ENCODE measurements around the gene SPP1. TPM values are rescaled to one million over a fixed set of nuclear protein-coding genes. Genes with fewer than 3 reads are reported as not detected.

The SPP1 gene
- total and polyA plus RNA-seq, 5 experiments from 2014 or later, result 6.7 to 8.7 TPM; not detected in 3

DNA sequence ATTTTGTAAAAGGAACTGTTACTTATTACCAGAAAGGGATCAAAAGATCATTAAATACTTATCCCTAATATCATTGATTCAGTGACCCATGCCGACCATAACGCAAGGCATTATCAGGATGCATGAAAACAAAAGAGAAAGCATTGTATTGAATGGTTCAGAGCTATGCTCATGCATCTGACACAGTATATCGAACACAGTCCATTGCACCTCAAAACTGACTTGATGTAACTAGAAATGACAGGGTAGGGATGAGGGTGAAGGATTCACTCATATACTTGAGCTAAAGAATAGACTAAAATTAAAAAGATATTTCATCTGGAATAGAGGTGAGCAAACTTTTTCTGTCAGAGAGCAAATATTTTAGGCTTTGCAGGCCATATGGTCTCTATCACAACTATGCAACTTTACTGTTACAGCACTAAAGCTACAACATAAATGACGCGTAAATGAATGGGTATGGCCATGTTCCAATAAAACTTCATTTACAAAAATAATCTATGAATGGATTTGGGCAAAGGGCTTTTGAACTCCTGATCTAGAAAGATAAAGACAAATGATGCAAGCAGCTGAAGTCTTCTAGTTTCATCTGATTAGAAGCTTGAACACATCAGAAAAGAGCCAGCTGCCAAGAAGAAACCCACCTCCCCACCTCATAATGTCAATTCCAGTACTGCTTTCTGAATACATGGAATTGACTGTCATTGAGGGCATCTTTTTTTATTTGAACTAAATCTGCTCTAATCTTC, 12.9 kb upstream of the SPP1 start:
- ATAC-seq, result no peak
- Mint-ChIP-seq H3K4me3 (no peak overlapping the region), H3K27me3 (peaks cover 0 to 6% (median 1%) of the 10 kb centered on the region in 5 donors), H3K27ac (no peak overlapping the region), H3K4me1 (no peaks in the 10 kb centered on the region), H3K9me3 (no peaks in the 10 kb centered on the region), H3K36me3 (no peaks in the 10 kb centered on the region)
- POLR2A ChIA-PET, result interaction anchor here (0.6 kb wide), 1 partner anchor 789 kb away, joined by 3 read pairs; no protein-coding TSS in a partner anchor
- no peak for DNase-seq

- no peak for ATAC-seq
- no peaks in the 10 kb centered on the region for H3K36me3 Mint-ChIP-seq
These were observed 10.0 kb upstream of the SPP1 start for GRCh38 chr4:87965501-87965975.

GRCh38 chr4:87966095-87966496, 9.4 kb upstream of the SPP1 start:
- ATAC-seq (no peak), DNase-seq (no peak)
- no peaks in the 10 kb centered on the region for H3K36me3 Mint-ChIP-seq
- H3K9me3 Mint-ChIP-seq, result no peaks in the 10 kb centered on the region
- H3K27me3 Mint-ChIP-seq, result peaks cover 6 to 24% (median 9%) of the 10 kb centered on the region in 5 donors
- H3K4me1 Mint-ChIP-seq, result no peaks in the 10 kb centered on the region
- H3K4me3 Mint-ChIP-seq, result no peak overlapping the region
- POLR2A ChIA-PET, result no interaction called here
- no peak overlapping the region for H3K27ac Mint-ChIP-seq

More at GRCh38 chr4:87965501-87965975, 10.0 kb upstream of the SPP1 start:
- H3K27me3 Mint-ChIP-seq, result peaks cover 5 to 20% (median 7%) of the 10 kb centered on the region in 5 donors
- POLR2A ChIA-PET, result no interaction called here
- no peaks in the 10 kb centered on the region for H3K4me1 Mint-ChIP-seq
- no peak for DNase-seq
- no peak overlapping the region for H3K4me3 Mint-ChIP-seq
- H3K27ac Mint-ChIP-seq, result no peak overlapping the region
- no peaks in the 10 kb centered on the region for H3K9me3 Mint-ChIP-seq

GRCh38 chr4:87967193-87967592, 8.3 kb upstream of the SPP1 start:
- no peak overlapping the region for H3K4me3 Mint-ChIP-seq
- H3K27ac Mint-ChIP-seq, result no peak overlapping the region
- no peaks in the 10 kb centered on the region for H3K36me3 Mint-ChIP-seq
- POLR2A ChIA-PET, result no interaction called here
- no peaks in the 10 kb centered on the region for H3K9me3 Mint-ChIP-seq
- peaks cover 9 to 33% (median 12%) of the 10 kb centered on the region in 5 donors for H3K27me3 Mint-ChIP-seq
- H3K4me1 Mint-ChIP-seq, result no peaks in the 10 kb centered on the region
- ATAC-seq (no peak), DNase-seq (no peak)

GRCh38 chr4:87970121-87970520, 5.4 kb upstream of the SPP1 start:
- Mint-ChIP-seq H3K27me3 (peaks cover 12 to 47% (median 22%) of the 10 kb centered on the region in 5 donors), H3K36me3 (no peaks in the 10 kb centered on the region), H3K27ac (peak overlapping the region in 1 of 10 donors; percentile 9), H3K9me3 (no peaks in the 10 kb centered on the region), H3K4me1 (peaks cover 0 to 6% (median 2%) of the 10 kb centered on the region in 4 donors), H3K4me3 (no peak overlapping the region)
- DNase-seq, result no peak
- POLR2A ChIA-PET, result no interaction called here
- no peak for ATAC-seq

- H3K36me3 Mint-ChIP-seq, result no peaks in the 10 kb centered on the region
- H3K27ac Mint-ChIP-seq, result no peak overlapping the region
- H3K27me3 Mint-ChIP-seq, result peaks cover 18 to 41% (median 25%) of the 10 kb centered on the region in 5 donors
- no peak overlapping the region for H3K4me3 Mint-ChIP-seq
- no peak for ATAC-seq
- peaks cover 3 to 12% (median 8%) of the 10 kb centered on the region in 4 donors for H3K4me1 Mint-ChIP-seq
- POLR2A ChIA-PET, result no interaction called here
- H3K9me3 Mint-ChIP-seq, result no peaks in the 10 kb centered on the region
- DNase-seq, result no peak
These were observed 3.6 kb upstream of the SPP1 start for GRCh38 chr4:87971866-87972265.

DNA sequence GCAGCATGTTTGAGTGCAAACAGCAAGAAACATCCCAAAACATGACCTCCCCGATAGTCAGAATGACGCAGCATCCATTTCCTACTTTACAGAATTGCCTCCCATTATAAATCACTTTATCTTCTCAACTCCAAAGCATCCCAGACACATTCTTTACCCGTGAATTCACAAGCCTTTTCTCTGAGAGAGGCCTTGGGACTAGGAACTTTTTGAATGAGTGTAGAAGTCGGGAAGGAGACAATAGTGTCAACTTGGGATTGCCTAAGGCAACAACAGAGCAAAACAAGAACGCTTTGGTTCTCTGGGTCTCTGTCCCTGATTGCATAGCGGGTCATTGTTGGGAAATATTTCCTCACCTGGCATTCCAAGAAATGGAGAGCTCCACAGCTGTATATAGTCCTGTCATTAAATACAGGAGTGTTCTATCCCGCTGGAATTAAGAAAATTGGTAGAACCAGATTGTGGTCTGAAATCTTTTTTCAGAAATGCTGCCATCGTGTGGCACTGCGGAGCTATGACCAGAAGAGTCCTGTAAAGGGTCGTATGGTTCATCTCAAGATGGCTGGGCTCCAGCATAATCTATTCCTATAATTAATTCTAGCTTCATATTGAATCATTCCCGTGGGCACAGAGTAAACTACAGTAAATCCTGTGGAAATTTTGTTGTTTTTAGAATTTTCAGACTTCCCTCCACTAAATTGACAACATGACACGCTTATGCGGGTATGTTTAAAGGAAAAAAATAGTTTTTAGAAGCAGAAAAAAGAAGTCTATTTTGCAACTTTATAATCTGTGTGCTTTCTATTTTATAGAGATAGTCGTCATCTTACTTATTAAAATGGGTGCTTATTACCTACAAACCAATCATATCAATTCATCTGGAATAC, 2.0 kb upstream of the SPP1 start:
- Mint-ChIP-seq H3K36me3 (no peaks in the 10 kb centered on the region), H3K4me3 (no peak overlapping the region), H3K27ac (no peak overlapping the region), H3K9me3 (no peaks in the 10 kb centered on the region), H3K4me1 (peaks cover 3 to 12% (median 8%) of the 10 kb centered on the region in 4 donors), H3K27me3 (peaks cover 21 to 52% (median 24%) of the 10 kb centered on the region in 5 donors)
- POLR2A ChIA-PET, result no interaction called here
- peak in 7 of 10 donors; percentile 1 to 26 (median 16) for DNase-seq
- ATAC-seq, result peak; percentile 70 to 81

- peak overlapping the region in 3 of 10 donors; percentile 5 to 62 (median 35) for H3K4me3 Mint-ChIP-seq
- DNase-seq (no peak), ATAC-seq (no peak)
- POLR2A ChIA-PET, result interaction anchor here (0.6 kb wide), 1 partner anchor 470 kb away, joined by 3 read pairs; no protein-coding TSS in a partner anchor
- peaks cover 3 to 12% (median 8%) of the 10 kb centered on the region in 4 donors for H3K4me1 Mint-ChIP-seq
- no peak overlapping the region for H3K27ac Mint-ChIP-seq
- H3K9me3 Mint-ChIP-seq, result no peaks in the 10 kb centered on the region
- H3K27me3 Mint-ChIP-seq, result peaks cover 21 to 44% (median 29%) of the 10 kb centered on the region in 5 donors
- H3K36me3 Mint-ChIP-seq, result no peaks in the 10 kb centered on the region
These were observed 555 bp upstream of the SPP1 start for GRCh38 chr4:87974856-87975462.

- no peak overlapping the region for H3K27ac Mint-ChIP-seq
- peaks cover 3 to 12% (median 8%) of the 10 kb centered on the region in 4 donors for H3K4me1 Mint-ChIP-seq
- DNase-seq, result no peak
- H3K9me3 Mint-ChIP-seq, result no peaks in the 10 kb centered on the region
- peaks cover 16 to 42% (median 22%) of the 10 kb centered on the region in 5 donors for H3K27me3 Mint-ChIP-seq
- no peak overlapping the region for H3K4me3 Mint-ChIP-seq
- no peaks in the 10 kb centered on the region for H3K36me3 Mint-ChIP-seq
- ATAC-seq, result no peak
- POLR2A ChIA-PET, result no interaction called here
These were observed 2.2 kb downstream of the SPP1 start for GRCh38 chr4:87977521-87978278.

DNA sequence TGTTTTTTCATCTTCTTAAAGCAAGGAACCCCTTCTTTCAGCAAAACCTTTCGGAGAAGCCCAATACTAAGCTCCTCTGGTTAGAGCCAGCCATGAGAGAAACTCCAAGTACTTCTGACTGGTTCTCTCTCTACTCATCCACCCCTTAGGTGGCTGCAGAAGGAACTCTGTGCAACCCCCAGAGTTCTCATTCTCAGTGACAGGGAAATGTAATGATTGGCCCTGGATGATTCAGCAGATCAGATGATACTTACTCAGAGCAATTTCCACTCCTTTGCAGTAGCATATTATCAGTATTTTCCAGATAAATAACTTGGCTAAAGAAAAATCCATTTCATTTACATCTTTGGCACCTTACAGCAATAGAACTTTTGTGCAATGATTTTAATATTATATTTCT, 3.2 kb downstream of the SPP1 start:
- ATAC-seq, result no peak

DNA sequence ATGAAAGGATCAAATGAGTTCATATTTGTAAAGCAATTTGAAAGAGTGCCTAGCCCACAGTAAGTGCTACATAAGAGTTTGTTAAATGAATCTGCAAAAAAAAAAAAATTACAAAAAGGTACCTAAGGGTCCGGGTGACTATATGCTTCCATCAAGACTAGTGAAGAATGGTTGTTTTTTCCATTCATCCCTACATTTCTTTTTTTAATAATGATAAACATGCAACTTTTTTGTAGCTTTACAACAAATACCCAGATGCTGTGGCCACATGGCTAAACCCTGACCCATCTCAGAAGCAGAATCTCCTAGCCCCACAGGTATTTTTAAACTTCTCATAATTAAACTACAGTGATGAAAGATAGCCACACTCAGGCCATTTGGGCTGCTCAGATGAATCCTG, 4.3 kb downstream of the SPP1 start:
- Mint-ChIP-seq H3K4me1 (peaks cover 3 to 9% (median 5%) of the 10 kb centered on the region in 4 donors), H3K36me3 (no peaks in the 10 kb centered on the region), H3K27ac (no peak overlapping the region), H3K27me3 (peaks cover 12 to 36% (median 17%) of the 10 kb centered on the region in 5 donors), H3K9me3 (no peaks in the 10 kb centered on the region), H3K4me3 (no peak overlapping the region)
- ATAC-seq (no peak), DNase-seq (no peak)
- POLR2A ChIA-PET, result no interaction called here

More for the DNA sequence above, 3.2 kb downstream of the SPP1 start:
- no peaks in the 10 kb centered on the region for H3K36me3 Mint-ChIP-seq
- no peak for DNase-seq
- peaks cover 3 to 9% (median 6%) of the 10 kb centered on the region in 4 donors for H3K4me1 Mint-ChIP-seq
- H3K27ac Mint-ChIP-seq, result no peak overlapping the region
- H3K4me3 Mint-ChIP-seq, result no peak overlapping the region
- POLR2A ChIA-PET, result no interaction called here
- H3K9me3 Mint-ChIP-seq, result no peaks in the 10 kb centered on the region
- H3K27me3 Mint-ChIP-seq, result peaks cover 14 to 38% (median 17%) of the 10 kb centered on the region in 5 donors

GRCh38 chr4:87981486-87981885, 6.0 kb downstream of the SPP1 start:
- Mint-ChIP-seq H3K4me3 (no peak overlapping the region), H3K27me3 (peaks cover 10 to 36% (median 17%) of the 10 kb centered on the region in 5 donors), H3K9me3 (no peaks in the 10 kb centered on the region), H3K27ac (no peak overlapping the region), H3K36me3 (no peaks in the 10 kb centered on the region), H3K4me1 (no peaks in the 10 kb centered on the region)
- ATAC-seq (no peak), DNase-seq (no peak)
- POLR2A ChIA-PET, result no interaction called here

Data from naive thymus-derived CD8-positive, alpha-beta T cell (primary cell).